GM12874 (cell line): ENCODE data around the gene LDB3.

ENCODE experiments used
- CTCF ChIP-seq: IDR thresholded peaks from 2 replicates; pipeline ENCODE4 v1.5.1; 2011; ENCODE audit warnings: low read depth, mild to moderate bottlenecking, control low read depth, low read length, moderate library complexity; ENCODE audit not compliant: insufficient read depth

Gene LDB3

GRCh38 chr10:86662186-86663045 lies 5.9 kb upstream of the LDB3 start:
- TF ChIP-seq CTCF, result no peak

- TF ChIP-seq CTCF, result no peak
Observed at GRCh38 chr10:86663046-86663345, 5.3 kb upstream of the LDB3 start.

GRCh38 chr10:86663576-86664339 lies 4.6 kb upstream of the LDB3 start:
- TF ChIP-seq CTCF, result no peak

DNA sequence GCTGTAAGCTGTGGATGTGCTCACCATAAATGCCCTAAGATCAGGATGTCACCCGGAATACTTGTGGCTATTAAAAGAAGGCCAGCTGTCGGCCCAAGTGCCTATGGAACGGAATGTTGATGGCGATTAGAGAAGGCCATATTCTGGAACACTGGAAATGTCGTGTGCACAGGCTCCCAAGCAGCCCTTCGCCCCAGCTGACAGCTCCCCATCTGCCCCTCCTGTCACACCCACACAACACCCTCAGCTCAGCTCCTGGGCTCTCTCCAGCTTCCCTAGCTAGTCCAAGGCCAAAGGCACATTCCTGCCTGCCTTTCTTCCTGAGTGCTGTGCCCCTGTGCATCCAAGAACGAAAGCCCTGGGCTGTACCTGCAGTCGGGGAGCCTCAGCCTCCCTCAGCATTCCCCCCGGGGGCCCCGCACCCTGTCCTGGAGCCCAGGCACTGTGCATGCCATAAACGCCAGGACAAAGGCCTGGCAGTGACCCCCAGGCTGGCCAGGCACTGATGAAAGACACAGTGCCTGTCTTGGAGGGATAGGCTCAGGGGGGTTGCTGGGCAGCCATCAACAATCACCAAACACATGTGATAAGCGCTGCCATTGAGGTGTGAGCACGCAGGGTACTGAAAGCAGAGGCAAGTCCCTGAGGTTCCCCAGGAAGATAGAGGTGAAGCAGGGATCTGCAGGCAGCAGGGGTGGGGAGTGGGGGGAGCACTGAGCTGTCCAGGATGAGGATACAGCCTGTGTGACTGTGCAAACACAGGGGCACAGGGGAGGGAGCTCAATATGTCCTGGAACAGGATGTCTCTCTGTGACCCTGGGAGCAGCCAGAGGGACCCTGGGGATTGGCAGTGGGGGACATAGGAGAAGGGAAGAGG lies 3.7 kb upstream of the LDB3 start:
- no peak for TF ChIP-seq CTCF

- no peak for TF ChIP-seq CTCF
Observed at GRCh38 chr10:86665218-86665607, 3.1 kb upstream of the LDB3 start.

DNA sequence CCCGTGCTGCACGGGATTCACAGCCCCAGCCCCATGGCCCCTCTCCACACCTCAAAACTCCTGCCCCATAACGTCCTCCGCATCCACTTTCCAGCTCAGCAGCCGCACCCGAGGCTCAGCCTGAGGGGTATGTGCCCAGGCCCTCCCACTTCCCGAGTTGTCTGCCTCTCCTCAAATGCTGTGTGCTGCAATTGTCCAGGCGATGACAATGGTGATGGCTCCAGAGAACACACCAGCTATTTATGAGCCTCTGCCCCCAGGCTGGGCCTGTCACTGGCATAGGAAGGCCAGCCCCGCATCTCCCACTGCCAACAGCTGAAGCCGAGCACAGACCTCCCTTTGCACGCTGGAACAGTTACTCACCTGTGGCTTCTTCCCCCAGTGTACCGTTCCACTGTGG lies 2.4 kb upstream of the LDB3 start:
- no peak for TF ChIP-seq CTCF

- TF ChIP-seq CTCF, result no peak
Observed at GRCh38 chr10:86666538-86666937, 1.8 kb upstream of the LDB3 start.
